ENCODE measurements around the gene CDC42. TPM values are rescaled to one million over a fixed set of nuclear protein-coding genes. Genes with fewer than 3 reads are reported as not detected.

The CDC42 gene
- total RNA-seq, 1 experiment from 2014 or later: 217 TPM

DNA sequence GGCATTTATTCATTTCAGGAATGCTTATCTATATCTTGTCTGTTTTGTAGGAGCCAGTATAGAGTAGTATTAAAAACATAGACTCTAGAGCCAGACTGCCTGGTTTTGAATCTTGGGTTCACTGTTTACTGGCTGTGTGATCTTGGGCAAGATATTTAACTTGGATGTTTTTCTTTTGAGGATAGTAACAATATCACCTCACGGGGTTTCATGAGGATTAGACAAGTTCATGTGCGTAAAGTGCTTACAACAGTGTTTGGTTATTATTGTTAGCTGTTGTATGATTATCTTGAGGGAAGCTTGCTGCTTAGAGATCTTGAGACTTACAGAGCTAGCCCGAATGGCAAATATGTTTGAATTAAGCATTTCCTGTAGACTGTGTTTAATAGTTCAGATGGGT, 50.2 kb downstream of the CDC42 start:
- ChIA-PET CTCF (no interaction called here), POLR2A (no interaction called here), RAD21 (ENCODE audit: low non-redundant PET in 1 of 2, low total read pairs in 2 of 2, uncharacterized antibody in 2 of 2, unreplicated experiment in 2 of 2) (no interaction called here)
- Histone ChIP-seq H3K9me3 (ENCODE audit: control insufficient read depth in 1 of 2, insufficient read depth in 1 of 2, low read depth in 1 of 2, low read length in 2 of 2) (no peaks in the 10 kb centered on the region), H3K9ac (ENCODE audit: low read length) (no peak overlapping the region), H3K9me2 (ENCODE audit: insufficient read depth) (no peaks in the 10 kb centered on the region), H3K4me3 (replicated peaks in 1 of 2; ENCODE audit: low read depth in 1 of 2, low read length in 2 of 2) (no peak overlapping the region), H3K4me1 (ENCODE audit: control insufficient read depth in 1 of 2, insufficient read depth in 2 of 2, low read length in 2 of 2) (no peaks in the 10 kb centered on the region), H3K27me3 (ENCODE audit: insufficient read depth, low read length) (no peaks in the 10 kb centered on the region), H3K36me3 (ENCODE audit: control insufficient read depth in 1 of 2, insufficient read depth in 2 of 2, low read length in 2 of 2) (peaks cover 0 to 4% of the 10 kb centered on the region in 2 experiments; a peak in 2 of 4 replicates), H3K27ac (ENCODE audit: low read depth, low read length) (no peak overlapping the region), H3K79me2 (ENCODE audit: insufficient read depth, low read length) (peaks cover 62% of the 10 kb centered on the region), H4K20me1 (ENCODE audit: insufficient read depth) (peaks cover 15% of the 10 kb centered on the region; the same call in 1 of the 2 replicates), H2AFZ (ENCODE audit: low read depth, low read length, poor library complexity, severe bottlenecking) (no peak overlapping the region), H3K4me2 (ENCODE audit: low read length) (no peak overlapping the region)
- intact Hi-C loops (cut with micrococcal nuclease): no loop called here
- BruUV-seq (replicated peaks): no TSS peak
- ATAC-seq (no peak), DNase-seq (ENCODE audit: low read depth, low spot score) (no peak)
- no peak for TF ChIP-seq CTCF (IDR thresholded peaks at IDR 0.05 in 2 of 3, conservative IDR thresholded peaks at IDR 0.05 in 1 of 3; ENCODE audit: borderline replicate concordance in 1 of 3, insufficient read depth in 1 of 3, low read depth in 2 of 3, low read length in 2 of 3)
- TF ChIP-seq YY1 (IDR thresholded peaks at IDR 0.05; ENCODE audit: extremely low read depth, insufficient replicate concordance, low read depth, low read length): no peak
- TF ChIP-seq, protein P1, sequence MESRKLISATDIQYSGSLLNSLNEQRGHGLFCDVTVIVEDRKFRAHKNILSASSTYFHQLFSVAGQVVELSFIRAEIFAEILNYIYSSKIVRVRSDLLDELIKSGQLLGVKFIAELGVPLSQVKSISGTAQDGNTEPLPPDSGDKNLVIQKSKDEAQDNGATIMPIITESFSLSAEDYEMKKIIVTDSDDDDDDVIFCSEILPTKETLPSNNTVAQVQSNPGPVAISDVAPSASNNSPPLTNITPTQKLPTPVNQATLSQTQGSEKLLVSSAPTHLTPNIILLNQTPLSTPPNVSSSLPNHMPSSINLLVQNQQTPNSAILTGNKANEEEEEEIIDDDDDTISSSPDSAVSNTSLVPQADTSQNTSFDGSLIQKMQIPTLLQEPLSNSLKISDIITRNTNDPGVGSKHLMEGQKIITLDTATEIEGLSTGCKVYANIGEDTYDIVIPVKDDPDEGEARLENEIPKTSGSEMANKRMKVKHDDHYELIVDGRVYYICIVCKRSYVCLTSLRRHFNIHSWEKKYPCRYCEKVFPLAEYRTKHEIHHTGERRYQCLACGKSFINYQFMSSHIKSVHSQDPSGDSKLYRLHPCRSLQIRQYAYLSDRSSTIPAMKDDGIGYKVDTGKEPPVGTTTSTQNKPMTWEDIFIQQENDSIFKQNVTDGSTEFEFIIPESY (IDR thresholded peaks at IDR 0.05; ENCODE audit: extremely low read depth, insufficient replicate concordance, low read length): no peak
- TF ChIP-seq EZH2phosphoT487 (IDR thresholded peaks at IDR 0.05; ENCODE audit: borderline replicate concordance): no peak
